22Rv1 (cell line): ENCODE measurements around the gene DNAJA2.

Experiments
- CTCF ChIP-seq: fragments of 450-650 bp; IDR thresholded peaks from 2 replicates; pipeline ENCODE4 v1.5.1; 2017; ENCODE audit warnings: mild to moderate bottlenecking
- ZFX ChIP-seq: fragments of 450-650 bp; IDR thresholded peaks from 2 replicates; pipeline ENCODE4 v1.6.1; 2017; ENCODE audit warnings: antibody characterized with exemption, borderline replicate concordance

- TF ChIP-seq CTCF (no peak), ZFX (no peak)
Measured at GRCh38 chr16:46907061-46907774, 66.3 kb downstream of the DNAJA2 start.
